Stimulated activated CD4-positive, alpha-beta T cell treated with anti-CD3 and anti-CD28 coated beads, Interleukin-15, amount 100 ng/mL, for 1 hour (primary cell): Measurements from ENCODE around the gene ALDOA.
"Not testable (repeated sequence)": the region's sequence is repeated elsewhere in the genome, so short reads cannot be mapped to it uniquely, and the experiment has no call there.

ENCODE experiments used
- DNase-seq, 2 donors: peaks; one replicate each; pipeline ENCODE4 v3.0.0-alpha.2; 2020; ENCODE audit warnings: low read depth in 1 of 2, low spot score in 1 of 2

The ALDOA gene

DNA sequence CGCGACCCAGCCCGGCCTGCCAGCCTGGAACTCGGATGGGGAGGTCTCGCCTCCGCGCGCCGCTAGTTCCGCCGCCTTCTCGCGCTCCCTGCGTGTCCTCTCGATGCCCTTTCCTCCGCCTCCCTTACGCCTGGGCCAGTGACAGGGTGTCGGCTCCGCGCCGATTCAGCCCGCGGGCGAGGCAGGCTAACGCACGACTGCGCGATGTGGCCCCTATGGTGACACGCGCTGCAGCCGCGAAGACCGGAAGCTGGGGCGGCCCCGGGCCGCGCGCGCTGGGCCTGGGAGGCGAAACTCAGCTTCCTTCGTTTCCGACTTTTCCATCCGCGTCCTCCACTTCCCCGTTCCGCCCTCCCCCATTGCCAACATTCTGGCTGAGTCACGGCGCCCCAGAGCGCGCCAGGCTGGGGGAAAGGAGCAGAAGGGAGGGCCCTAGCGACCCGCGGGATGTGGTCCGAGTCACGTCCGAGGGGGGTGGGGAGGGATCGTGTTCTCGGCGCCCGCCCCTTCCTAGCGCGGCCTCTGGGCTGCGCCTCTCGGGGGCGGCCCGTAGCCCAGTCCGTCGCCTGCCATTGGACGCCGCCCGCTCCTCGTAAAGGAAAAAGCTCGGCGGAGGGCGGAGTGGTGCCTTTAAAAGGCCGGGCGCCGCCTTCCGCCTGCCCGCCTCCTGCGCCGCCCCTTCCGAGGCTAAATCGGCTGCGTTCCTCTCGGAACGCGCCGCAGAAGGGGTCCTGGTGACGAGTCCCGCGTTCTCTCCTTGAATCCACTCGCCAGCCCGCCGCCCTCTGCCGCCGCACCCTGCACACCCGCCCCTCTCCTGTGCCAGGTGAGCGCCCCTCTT, at the start of gene ALDOA:
Gene ALDOA, plus strand, starts transcription at position 659 of the 841 bp plus-strand sequence. CDS start 1,138 bp downstream, outside the sequence.
- peak; percentile 91 to 93 for DNase-seq

DNA sequence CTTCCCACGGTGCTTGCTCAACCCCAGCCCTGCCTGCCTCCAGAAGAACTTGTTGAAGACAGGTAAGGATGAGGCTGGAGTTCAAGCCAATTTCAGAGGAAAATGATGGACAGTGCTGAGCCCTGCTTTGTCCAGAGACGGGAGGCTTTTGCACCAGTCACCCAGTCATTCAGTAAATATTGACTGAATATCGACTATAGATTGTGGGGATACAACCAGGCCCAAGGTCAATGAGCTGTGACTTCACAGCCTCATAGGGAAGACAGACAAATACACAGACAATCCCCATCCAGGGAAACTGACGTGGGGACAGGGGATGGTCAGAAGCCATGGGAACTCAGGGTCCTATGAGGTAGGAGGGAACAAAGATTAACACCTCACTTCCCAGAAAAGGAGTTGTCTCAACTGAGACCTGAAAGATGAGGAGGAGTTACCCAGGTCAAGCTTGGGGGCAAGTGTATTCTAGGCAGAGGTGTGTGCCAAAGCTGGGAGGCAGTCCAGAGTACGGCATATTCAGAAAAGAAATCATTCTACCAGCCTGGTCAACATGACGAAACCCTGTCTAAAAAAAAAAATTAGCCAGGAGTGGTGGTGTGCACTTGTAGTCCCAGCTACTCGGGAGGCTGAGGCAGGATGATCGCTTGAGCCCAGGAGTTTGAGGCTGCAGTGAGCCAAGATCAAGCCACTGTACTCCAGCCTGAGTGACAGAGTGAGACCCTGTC, 48.8 kb upstream of the ALDOA start:
- DNase-seq, result no peak

DNA sequence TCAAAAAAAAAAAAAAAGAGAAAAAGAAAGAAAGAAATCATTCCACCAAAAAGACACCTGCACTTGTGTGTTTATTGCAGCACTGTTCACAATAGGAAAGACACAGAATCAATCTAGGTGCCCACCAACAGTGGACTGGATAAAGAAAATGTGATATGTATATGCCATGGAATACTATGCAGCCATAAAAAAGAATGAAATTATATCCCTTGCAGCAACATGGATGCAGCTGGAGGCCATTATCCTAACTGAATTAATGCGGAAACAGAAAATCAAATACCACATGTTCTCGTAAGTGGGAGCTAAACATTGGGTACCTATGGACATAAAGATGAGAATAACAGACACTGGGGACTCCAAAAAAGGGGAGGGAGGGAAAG, 48.3 kb upstream of the ALDOA start:
- DNase-seq, result no peak

DNA sequence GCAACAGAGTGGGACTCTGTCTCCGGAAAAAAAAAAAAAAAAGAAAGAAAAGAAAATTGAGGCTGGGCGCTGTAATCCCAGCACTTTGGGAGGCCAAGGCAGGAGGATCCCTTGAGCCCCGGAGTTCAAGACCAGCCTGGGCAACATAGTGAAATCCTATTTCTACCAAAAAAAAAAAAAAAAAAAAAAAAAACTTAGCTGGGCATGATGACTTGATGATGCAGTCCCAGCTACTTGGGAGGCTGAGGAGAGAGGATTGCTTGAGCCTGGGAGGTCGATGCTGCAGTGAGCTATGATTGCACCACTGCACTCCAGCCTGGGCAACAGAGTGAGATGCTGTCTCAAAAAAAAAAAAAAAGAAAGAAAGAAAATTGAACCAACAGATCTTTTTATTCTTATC, 47.6 kb upstream of the ALDOA start:
- not testable (repeated sequence) for DNase-seq

DNA sequence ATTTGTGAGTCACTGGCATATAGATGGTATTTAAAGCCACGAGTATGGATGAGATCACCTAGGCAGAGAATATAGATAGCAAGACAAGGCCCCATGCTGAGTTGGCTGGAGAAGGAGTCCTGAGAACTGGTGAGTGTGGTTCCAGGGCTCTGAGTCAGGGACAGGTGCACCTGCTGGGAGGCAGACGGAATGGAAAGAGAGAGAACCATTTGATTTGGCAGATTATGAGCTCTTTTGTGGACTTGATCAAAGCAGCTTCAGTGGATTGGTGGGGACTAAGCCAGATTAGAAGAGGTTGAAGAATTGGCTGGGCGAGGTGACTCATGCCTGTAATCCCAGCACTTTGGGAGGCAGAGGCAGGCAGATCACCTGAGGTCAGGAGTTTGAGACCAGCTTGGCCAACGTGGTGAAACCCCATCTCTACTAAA, 46.8 kb upstream of the ALDOA start:
- no peak for DNase-seq

DNA sequence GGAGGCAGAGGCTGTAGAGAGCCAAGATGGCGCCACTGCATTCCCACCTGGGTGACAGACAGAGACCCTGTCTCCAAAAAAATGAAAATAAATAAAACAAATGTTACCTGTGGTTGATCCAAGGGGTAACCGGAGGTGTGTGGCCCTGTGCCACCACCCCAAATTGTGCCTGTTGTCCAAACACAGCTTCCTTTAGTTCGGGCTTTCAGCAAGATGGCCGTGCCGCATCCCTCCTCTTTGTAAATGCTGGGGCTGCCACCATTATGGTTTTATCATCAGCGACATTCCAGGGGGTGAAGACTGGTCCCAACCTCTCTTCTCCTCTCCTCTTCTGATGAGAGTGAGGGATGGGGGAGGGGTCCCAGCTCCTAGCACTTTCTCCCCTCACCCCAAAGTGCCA, 42.7 kb upstream of the ALDOA start, which contains the start of gene C16orf92:
Gene C16orf92, plus strand, starts transcription at position 312 of the 400 bp plus-strand sequence. CDS start 143 bp downstream, outside the sequence.
- no peak for DNase-seq

DNA sequence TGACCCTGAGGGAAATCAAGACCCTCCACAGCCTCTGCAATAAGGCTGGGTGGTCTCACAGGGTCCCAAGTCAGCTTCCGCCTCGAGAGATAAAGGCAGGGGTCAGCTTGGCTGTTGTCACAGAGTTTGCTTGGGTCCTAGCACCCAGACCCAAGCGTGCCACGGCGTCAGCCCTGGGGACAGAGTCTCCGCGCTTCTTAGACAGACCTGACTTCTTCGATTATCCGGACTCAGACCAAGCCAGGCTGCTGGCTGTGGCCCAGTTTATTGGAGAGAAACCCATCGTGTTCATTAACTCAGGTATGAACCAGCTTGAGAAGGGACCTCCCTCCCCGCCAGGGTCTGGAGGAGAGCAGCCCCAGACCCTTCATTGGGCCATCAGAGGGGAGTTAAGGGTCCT, 42.0 kb upstream of the ALDOA start:
- DNase-seq, result no peak

DNA sequence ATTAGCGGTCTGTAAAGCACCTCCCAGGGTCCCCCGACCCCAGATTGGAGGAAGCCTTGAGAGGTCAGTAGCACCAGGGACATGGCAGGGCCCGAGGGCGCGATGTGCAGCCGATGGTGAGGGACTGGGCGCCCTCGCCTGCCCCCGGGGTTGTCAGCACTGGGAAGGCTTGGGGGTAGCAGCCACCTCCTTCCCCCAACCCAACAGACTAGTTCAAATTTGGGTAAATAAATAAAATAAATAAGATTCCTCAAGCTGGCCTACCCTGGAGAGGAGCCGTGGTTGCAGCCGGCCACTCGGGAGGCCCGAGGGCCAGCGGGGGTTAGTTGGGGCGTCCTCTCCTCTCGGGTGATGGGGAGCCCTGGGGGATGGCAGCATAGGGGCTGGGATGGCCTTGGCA, 41.1 kb upstream of the ALDOA start:
- no peak for DNase-seq

DNA sequence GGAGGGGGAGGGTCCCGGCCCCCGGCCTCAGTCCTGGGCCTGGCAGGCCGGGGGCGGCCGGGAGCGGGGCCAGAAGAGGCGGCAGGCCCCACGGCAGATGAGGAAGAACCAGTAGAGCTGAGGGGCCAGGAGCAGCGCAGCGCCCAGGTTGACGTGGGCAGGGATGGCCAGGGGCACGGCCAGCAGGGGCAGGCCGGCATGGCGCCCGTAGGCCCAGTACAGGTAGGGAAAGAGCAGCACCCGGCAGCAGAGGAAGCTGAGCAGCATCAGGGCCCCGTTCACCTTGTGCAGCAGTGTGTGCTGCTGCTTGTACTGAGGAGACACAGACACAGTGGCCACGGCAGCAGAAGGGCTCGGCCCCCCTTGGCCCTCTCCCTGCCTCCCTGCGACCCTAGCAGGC, 40.4 kb upstream of the ALDOA start:
- no peak for DNase-seq

DNA sequence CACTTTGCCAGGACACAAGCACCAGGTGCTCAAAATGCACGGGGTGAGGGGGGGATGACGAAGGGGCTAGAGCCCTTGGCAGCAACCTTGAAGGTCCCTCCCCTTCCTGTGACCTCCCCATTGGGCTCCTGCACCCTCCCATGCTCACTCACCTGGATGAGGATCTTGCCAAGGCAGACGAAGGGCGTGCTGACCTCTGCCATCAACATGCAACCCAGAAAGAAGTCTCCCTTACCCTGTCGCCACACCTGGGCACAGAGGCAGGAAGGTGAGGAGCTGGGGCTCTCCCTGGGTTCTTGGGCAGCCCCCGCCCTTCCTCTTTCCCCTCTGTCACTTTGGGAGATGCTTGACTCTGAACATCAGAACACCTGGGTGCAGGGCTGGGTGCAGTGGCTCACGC, 40.0 kb upstream of the ALDOA start:
- no peak for DNase-seq

DNA sequence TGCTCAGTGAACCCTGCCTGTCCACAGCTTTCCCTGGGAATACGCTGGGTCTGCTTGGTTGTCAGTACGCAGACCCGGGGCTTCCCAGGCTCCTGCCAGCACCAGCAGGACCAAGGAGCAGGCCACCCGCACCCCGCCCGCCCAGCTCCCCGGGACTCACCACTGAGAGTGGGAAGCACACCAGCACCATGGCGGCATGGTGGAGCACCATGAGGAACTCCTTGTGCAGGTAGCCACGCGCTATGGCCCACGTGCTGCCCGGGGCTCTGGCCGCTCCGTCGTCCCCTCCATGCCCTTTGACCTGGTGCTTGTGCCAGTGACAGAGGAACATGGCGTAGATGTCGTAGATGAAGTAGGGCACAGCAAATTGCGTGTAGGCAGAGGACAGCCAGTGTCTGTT, 39.1 kb upstream of the ALDOA start:
- DNase-seq, result no peak

DNA sequence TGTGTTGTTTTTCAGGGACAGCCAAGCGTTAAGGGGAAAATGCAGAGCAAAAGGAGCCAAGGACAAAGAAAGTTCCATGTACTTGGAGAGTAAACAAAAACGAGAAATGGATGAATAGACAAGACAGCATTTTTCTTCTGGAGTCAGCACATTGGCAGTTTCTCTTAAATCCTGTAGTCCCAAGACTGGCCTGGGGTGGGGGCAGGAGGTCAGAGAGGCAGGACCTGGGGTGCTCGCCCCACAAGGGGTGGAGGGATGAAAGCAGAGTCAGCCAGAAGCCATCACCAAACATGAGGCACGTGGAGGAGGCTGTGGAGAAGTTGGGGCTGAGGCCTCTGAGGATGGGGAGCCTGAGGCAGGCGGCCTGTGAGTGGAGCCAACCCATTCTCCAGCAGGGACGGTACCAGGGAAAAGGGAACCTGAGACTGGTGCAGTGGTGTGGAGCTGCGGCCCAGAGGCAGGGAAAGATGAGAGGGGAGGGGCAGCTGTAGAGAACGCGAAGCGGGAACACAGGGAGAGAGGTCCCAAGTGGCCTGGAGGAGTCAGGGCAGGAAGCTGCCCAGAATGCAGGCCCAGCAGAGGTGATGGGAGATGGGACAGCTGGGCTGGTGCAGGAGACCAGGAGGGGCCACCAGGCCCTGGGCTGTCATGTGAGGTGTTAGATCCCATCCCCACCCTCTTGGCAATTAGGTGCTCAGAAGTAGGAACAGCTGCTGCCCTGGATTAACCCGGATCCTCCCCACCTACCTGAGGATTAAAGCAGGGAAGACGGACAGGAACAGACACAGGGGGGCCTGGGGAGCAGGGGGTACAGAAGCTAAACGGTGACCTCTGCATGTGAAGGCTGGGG, 37.7 kb upstream of the ALDOA start:
- DNase-seq, result no peak

DNA sequence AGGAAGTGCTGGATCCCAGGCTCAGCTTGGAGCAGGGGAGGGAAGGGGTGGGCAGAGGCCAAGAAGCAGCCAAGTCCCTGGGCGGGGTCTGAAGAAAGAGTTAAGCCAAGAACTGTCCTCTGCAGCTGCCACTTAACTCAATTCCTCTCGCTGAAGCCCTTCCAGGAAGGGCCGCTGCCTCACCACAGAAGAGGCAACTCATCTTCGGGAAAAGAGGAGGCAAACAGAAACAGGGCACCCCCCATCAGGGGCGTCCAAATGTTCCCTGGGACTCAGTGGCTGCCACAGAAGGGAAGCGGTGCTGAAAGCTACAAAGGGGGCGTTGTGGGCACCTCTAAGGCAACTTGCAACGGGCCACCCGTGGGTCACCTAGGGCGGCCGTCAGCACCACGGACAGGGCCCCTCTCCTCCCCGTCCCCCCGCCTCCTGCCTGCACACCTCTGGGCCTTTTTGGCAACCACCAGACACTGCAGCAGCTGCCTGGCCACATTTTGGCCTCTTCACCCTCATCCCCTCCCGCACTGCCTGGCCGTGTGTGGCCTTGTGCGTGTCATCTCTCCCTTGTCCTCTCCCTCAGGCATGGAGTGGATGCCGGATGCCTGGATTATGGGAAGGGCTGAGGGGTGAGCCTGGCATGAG, 37.0 kb upstream of the ALDOA start:
- DNase-seq, result no peak

DNA sequence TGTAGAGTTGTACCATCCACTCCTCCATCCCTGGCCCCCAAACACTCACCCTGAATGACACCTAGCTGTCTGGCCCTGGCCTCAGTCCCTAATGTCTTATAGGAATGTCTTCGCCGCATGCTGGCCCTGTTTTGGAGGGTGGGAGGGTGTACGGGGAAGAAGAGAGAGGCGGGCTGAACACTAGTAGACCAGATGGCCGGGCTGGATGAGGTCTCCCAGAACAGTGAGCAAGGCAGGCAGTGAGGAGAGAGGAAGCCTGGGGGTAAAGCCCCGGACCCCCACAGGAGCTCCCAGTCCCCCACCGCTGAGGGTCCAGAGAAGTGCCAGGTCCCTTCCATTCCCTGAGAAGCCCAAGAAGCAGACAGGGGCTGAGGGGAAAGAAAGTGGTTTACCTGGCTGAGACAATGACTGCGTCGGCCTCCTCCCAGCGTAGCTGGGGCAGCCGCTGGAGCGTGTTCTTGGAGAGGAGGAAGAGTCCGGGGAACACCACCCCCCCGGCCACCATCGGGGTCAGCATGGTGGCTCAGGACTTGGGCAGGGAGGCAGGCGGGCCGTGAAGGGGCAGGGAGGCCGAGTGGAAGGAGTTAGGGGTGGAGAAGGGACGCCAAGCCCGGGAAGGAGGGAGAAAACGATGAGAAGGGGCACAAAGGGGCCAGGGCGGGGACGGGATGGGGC, 35.4 kb upstream of the ALDOA start:
- DNase-seq, result no peak

DNA sequence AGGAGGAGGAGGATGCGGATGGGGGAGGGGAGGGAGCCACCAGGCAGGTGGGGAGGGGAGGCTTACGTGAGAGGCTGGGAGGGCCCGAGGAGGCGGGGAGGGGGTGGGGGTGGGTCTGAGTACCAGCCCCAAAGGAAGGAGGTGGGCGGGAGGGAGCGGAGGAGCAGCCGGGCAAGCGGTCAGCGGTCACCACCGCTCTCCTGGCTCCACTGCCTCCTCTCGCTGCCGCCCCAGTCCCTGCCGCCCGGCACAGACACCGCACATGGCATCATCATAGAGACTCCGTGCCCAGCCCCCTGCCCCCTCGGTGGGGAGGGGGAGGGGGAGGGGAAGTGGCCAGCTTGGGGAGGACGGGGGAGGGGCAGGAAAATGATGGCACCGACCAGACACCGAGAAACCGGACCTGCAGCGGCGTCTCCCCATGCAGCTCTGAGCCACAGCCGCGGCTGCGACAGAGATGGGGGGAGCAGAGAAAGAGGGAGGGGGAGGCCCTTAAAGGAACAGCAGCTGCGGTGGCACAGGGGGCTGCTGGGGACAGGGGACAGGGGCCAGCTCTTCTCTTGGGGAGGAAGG, 34.6 kb upstream of the ALDOA start, which contains the start of gene TLCD3B:
Gene TLCD3B, minus strand, starts transcription at position 431 of the 573 bp plus-strand sequence. CDS start 744 bp downstream, outside the sequence.
- no peak for DNase-seq

DNA sequence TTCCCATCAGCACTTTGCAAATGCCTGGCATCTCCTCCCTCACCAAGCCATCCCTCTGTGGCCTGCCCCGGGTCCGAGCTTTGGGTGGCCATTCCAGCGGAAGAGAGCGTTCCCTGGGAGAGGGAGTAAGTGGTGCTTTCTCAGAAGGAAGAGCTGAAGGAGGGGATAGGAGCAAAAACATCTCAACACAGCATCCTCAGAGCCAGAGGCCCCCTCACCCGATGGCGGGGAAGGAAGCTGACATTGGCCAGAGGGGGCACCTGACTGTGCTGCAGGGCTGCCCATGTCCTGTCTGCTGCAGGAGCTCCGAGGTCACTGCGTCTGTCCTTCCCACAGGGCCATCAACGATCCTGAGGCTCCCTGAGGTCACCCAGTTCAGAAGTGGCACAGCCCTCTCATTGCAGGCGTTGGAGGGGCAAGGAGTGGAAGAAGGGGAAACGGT, 34.1 kb upstream of the ALDOA start:
- no peak for DNase-seq

DNA sequence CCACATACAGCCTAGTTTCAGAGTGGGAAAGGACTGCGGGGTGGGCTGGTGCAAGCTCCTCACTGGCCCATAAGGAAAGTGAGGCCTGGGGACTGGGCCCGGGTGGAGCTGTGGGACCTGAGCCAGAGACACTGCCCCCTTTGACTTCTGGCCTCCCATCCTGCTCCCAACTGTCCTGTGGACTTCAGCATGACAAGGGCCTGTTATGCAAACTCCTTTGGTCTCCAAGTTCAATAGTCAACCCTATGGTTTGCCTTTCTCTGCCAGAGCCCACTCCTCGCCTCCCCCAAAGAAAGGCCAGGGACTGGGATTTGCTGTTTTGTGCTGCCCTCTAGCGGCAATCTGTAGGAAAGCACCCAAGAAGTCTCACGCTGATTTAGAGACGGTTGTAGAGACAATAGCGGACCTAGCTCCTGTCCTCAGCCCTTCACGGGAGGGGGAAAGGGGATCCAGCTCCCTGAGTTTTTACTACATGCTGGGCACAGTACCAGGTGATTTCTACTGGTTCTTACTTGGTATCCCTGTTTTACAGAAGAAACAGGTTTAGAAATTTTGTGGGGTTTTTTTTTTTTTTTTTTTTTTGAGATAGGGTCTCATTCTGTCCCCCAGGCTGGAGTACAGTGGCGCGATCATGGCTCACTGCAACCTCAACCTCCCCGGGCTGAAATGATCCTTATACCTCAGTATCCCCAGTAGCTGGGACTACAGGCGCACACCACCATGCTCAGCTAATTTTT, 33.3 kb upstream of the ALDOA start:
- DNase-seq, result no peak

DNA sequence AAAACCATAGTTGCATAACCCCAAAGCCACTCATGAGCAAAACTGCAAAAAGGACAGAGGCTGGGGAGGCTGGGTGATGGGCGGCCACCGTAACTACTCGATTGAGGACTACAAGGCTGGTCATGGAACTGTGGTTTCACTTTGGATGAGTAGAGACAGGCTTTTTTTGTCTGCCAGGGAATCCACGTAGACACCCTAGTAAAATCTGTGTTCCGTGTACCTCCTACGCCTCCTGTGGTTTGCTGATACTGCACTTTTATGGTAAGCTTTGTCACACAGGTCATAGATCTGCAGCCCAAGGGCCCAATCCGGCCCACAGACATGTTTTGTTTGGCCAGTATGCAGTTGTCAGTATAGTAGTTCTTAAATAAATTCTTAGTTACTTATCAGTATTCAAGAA, 32.3 kb upstream of the ALDOA start:
- no peak for DNase-seq

DNA sequence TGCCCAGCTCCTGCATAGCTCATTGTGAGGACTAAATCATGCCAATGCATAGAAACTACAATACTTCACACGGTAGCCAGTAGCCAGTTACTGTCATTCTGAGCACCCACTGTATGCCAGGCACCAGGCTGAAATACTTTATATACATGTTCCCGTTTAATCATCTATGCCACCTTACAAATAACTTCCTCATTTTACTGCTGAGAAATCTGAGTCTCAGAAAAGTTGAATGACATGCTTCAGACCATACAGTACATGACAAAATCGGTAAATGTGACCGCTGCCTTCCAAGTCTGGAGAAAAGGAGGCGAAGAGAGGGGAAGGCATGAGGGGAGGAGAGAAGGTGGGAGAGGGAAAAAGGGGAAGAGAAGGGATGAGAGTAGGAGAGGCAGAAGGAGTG, 25.3 kb upstream of the ALDOA start:
- no peak for DNase-seq
